ENCODE measurements around the gene IL24. TPM values are rescaled to one million over a fixed set of nuclear protein-coding genes. Genes with fewer than 3 reads are reported as not detected.

Gene IL24
- total RNA-seq, 1 experiment from 2014 or later = not detected

GRCh38 chr1:206898915-206899431 lies 1.7 kb downstream of the IL24 start (continued):
- TF ChIP-seq, protein P1, sequence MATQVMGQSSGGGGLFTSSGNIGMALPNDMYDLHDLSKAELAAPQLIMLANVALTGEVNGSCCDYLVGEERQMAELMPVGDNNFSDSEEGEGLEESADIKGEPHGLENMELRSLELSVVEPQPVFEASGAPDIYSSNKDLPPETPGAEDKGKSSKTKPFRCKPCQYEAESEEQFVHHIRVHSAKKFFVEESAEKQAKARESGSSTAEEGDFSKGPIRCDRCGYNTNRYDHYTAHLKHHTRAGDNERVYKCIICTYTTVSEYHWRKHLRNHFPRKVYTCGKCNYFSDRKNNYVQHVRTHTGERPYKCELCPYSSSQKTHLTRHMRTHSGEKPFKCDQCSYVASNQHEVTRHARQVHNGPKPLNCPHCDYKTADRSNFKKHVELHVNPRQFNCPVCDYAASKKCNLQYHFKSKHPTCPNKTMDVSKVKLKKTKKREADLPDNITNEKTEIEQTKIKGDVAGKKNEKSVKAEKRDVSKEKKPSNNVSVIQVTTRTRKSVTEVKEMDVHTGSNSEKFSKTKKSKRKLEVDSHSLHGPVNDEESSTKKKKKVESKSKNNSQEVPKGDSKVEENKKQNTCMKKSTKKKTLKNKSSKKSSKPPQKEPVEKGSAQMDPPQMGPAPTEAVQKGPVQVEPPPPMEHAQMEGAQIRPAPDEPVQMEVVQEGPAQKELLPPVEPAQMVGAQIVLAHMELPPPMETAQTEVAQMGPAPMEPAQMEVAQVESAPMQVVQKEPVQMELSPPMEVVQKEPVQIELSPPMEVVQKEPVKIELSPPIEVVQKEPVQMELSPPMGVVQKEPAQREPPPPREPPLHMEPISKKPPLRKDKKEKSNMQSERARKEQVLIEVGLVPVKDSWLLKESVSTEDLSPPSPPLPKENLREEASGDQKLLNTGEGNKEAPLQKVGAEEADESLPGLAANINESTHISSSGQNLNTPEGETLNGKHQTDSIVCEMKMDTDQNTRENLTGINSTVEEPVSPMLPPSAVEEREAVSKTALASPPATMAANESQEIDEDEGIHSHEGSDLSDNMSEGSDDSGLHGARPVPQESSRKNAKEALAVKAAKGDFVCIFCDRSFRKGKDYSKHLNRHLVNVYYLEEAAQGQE (IDR thresholded peaks at IDR 0.05; ENCODE audit: low read depth) = no peak
- TF ChIP-seq JUND (IDR thresholded peaks at IDR 0.05) = no peak

DNA sequence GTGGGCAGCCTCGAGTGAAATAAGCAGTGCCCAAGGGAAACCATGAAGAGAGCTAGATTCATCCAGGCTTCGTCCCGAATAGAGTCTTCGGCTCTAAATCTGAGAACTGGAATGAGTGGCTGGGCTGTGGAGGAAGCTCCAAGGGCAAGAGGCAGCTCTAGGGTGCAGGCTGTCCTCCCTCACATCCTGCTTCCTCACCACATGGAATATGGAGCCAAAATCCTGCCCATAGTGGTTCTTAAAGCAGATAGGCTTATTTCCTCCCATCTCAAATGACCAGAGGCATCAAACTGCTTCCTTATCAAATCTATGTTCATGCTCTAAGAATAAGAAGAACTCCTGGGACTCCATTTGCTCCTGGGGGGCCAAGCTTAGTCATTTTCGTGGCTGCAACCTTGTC lies 2.5 kb downstream of the IL24 start:
- RAD21 ChIA-PET (ENCODE audit: low non-redundant PET in 1 of 2, low total read pairs in 2 of 2, uncharacterized antibody in 2 of 2, unreplicated experiment in 2 of 2) = no interaction called here
- no peak overlapping the region for H3K27ac ChIP-seq (ENCODE audit: low read depth, low read length)
- POLR2A ChIA-PET = no interaction called here
- ATAC-seq = no peak
- H3K9ac ChIP-seq (ENCODE audit: low read length) = no peak overlapping the region
- H3K9me2 ChIP-seq (ENCODE audit: insufficient read depth) = no peaks in the 10 kb centered on the region
- no peaks in the 10 kb centered on the region for H3K9me3 ChIP-seq (ENCODE audit: control insufficient read depth in 1 of 2, insufficient read depth in 1 of 2, low read depth in 1 of 2, low read length in 2 of 2)
- no peaks in the 10 kb centered on the region for H4K20me1 ChIP-seq (ENCODE audit: insufficient read depth)
- no peak overlapping the region for H3K4me2 ChIP-seq (ENCODE audit: low read length)
- H3K27me3 ChIP-seq (ENCODE audit: insufficient read depth, low read length) = no peaks in the 10 kb centered on the region
- DNase-seq (ENCODE audit: low read depth, low spot score) = no peak
- no peak overlapping the region for H3K4me3 ChIP-seq (replicated peaks in 1 of 2; ENCODE audit: low read depth in 1 of 2, low read length in 2 of 2)
- intact Hi-C loops (cut with micrococcal nuclease) = no loop called here
- TF ChIP-seq POLR2A (IDR thresholded peaks at IDR 0.05; ENCODE audit: borderline replicate concordance, extremely low read depth, insufficient read depth, insufficient read length) = no peak
- H3K4me1 ChIP-seq (ENCODE audit: control insufficient read depth in 1 of 2, insufficient read depth in 2 of 2, low read length in 2 of 2) = peaks cover 9 to 20% of the 10 kb centered on the region in 2 experiments
- H3K79me2 ChIP-seq (ENCODE audit: insufficient read depth, low read length) = no peaks in the 10 kb centered on the region
- H3K36me3 ChIP-seq (ENCODE audit: control insufficient read depth in 1 of 2, insufficient read depth in 2 of 2, low read length in 2 of 2) = no peaks in the 10 kb centered on the region
- CTCF ChIA-PET = interaction anchor here (2.0 kb wide), 1 partner anchor 13 kb away, joined by 5 read pairs; no protein-coding TSS in a partner anchor
- BruUV-seq (replicated peaks) = no TSS peak
- H2AFZ ChIP-seq (ENCODE audit: low read depth, low read length, poor library complexity, severe bottlenecking) = no peak overlapping the region

DNA sequence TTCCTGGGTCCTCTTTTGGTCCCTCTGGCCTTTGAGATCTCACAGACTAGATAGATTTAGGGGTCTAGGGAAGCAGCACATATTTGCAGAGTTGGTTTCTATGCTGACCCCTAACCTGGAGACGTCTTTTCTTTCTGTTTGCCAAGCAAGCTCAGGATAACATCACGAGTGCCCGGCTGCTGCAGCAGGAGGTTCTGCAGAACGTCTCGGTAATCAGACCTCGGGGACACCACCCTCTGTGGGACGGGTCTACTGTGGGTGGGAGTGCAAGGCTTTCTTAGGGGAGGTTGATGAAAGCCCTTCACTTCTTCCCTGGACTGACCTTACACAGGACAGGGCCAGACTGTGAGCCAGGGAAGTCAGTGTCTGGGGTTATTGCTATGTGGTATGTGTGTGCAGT lies 2.9 kb downstream of the IL24 start:
- no peak overlapping the region for H3K9ac ChIP-seq (ENCODE audit: low read length)
- H3K4me3 ChIP-seq (replicated peaks in 1 of 2; ENCODE audit: low read depth in 1 of 2, low read length in 2 of 2) = no peak overlapping the region
- H3K36me3 ChIP-seq (ENCODE audit: control insufficient read depth in 1 of 2, insufficient read depth in 2 of 2, low read length in 2 of 2) = no peaks in the 10 kb centered on the region
- no peak for DNase-seq (ENCODE audit: low read depth, low spot score)
- intact Hi-C loops (cut with micrococcal nuclease) = no loop called here
- H3K4me2 ChIP-seq (ENCODE audit: low read length) = no peak overlapping the region
- no TSS peak for BruUV-seq (replicated peaks)
- H3K9me3 ChIP-seq (ENCODE audit: control insufficient read depth in 1 of 2, insufficient read depth in 1 of 2, low read depth in 1 of 2, low read length in 2 of 2) = no peaks in the 10 kb centered on the region
- H3K79me2 ChIP-seq (ENCODE audit: insufficient read depth, low read length) = no peaks in the 10 kb centered on the region
- POLR2A ChIA-PET = no interaction called here
- CTCF ChIA-PET = interaction anchor here (2.0 kb wide), 1 partner anchor 12 kb away, joined by 5 read pairs; no protein-coding TSS in a partner anchor
- H3K4me1 ChIP-seq (ENCODE audit: control insufficient read depth in 1 of 2, insufficient read depth in 2 of 2, low read length in 2 of 2) = peaks cover 9 to 24% of the 10 kb centered on the region in 2 experiments
- RAD21 ChIA-PET (ENCODE audit: low non-redundant PET in 1 of 2, low total read pairs in 2 of 2, uncharacterized antibody in 2 of 2, unreplicated experiment in 2 of 2) = no interaction called here
- no peak for ATAC-seq
- H3K27ac ChIP-seq (ENCODE audit: low read depth, low read length) = no peak overlapping the region
- no peaks in the 10 kb centered on the region for H3K27me3 ChIP-seq (ENCODE audit: insufficient read depth, low read length)
- H3K9me2 ChIP-seq (ENCODE audit: insufficient read depth) = no peaks in the 10 kb centered on the region
- no peak overlapping the region for H2AFZ ChIP-seq (ENCODE audit: low read depth, low read length, poor library complexity, severe bottlenecking)
- no peaks in the 10 kb centered on the region for H4K20me1 ChIP-seq (ENCODE audit: insufficient read depth)
- TF ChIP-seq ZBTB33 (IDR thresholded peaks at IDR 0.05; ENCODE audit: extremely low read depth, insufficient replicate concordance, low read length) (no peak), EZH2phosphoT487 (IDR thresholded peaks at IDR 0.05; ENCODE audit: borderline replicate concordance) (no peak), FOSL1 (IDR thresholded peaks at IDR 0.05; ENCODE audit: low read depth) (no peak), CBX3 (IDR thresholded peaks at IDR 0.05; ENCODE audit: low read depth) (no peak), ZNF274 (IDR thresholded peaks at IDR 0.05; ENCODE audit: low read depth, low read length) (no peak), EGR1 (IDR thresholded peaks at IDR 0.05; ENCODE audit: low read depth) (no peak)
- TF ChIP-seq, protein P2, sequence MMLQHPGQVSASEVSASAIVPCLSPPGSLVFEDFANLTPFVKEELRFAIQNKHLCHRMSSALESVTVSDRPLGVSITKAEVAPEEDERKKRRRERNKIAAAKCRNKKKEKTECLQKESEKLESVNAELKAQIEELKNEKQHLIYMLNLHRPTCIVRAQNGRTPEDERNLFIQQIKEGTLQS (IDR thresholded peaks at IDR 0.05) = no peak
